ENCODE measurements around the gene DNM2. TPM values are rescaled to one million over a fixed set of nuclear protein-coding genes. Genes with fewer than 3 reads are reported as not detected.

The DNM2 gene
- total and polyA plus RNA-seq, 2 of the 13 experiments (the other 11 are each of a cell fraction or from before 2014, with no cell fraction given) = 41.7 to 59.8 TPM

GRCh38 chr19:10764340-10764894, 46.5 kb downstream of the DNM2 start (continued):
- TF ChIP-seq KIAA2018 (CRISPR knock-in tag; IDR thresholded peaks at IDR 0.05; ENCODE audit: borderline replicate concordance) = no peak
- no peak for TF ChIP-seq AGO1 (IDR thresholded peaks at IDR 0.05; ENCODE audit: low read depth, low read length, poor library complexity, severe bottlenecking)
- TF ChIP-seq PAF1 (CRISPR knock-in tag; IDR thresholded peaks at IDR 0.05) = no peak
- TF ChIP-seq SMYD3 (CRISPR knock-in tag; IDR thresholded peaks at IDR 0.05) = 0 out of 2 replicates have a peak, but pooled peaks have one; percentile 65
- TF ChIP-seq ZKSCAN1 (IDR thresholded peaks at IDR 0.05; ENCODE audit: low read length) = peak; percentile 70
- peak; percentile 97 for TF ChIP-seq ZNF746 (CRISPR knock-in tag; IDR thresholded peaks at IDR 0.05)
- peak; percentile 92 for TF ChIP-seq PPARG (CRISPR knock-in tag; conservative IDR thresholded peaks at IDR 0.05)
- TF ChIP-seq TARDBP (CRISPR knock-in tag; IDR thresholded peaks at IDR 0.05) = peak; percentile 96
- no peak for TF ChIP-seq PCBP2 (optimal IDR thresholded peaks at IDR 0.05; ENCODE audit: low read depth, low read length, poor library complexity, severe bottlenecking)
- peak; percentile 100 for TF ChIP-seq TEAD3 (CRISPR knock-in tag; optimal IDR thresholded peaks at IDR 0.05; ENCODE audit: borderline replicate concordance)
- no peak for TF ChIP-seq NR0B2 (CRISPR knock-in tag; IDR thresholded peaks at IDR 0.05)
- TF ChIP-seq RBM22 (optimal IDR thresholded peaks at IDR 0.05; ENCODE audit: low read length) = peak; percentile 97
- peak; percentile 74; the same call in 1 of the 2 replicates for TF ChIP-seq ZNF740 (CRISPR knock-in tag; IDR thresholded peaks at IDR 0.05)
- TF ChIP-seq ZNF317 (CRISPR knock-in tag; IDR thresholded peaks at IDR 0.05) = peak; percentile 81
- TF ChIP-seq SYNCRIP (IDR thresholded peaks at IDR 0.05; ENCODE audit: insufficient read depth, low read depth, low read length) = no peak
- no peak for TF ChIP-seq ZNF776 (CRISPR knock-in tag; IDR thresholded peaks at IDR 0.05)
- TF ChIP-seq ZSCAN31 (CRISPR knock-in tag; IDR thresholded peaks at IDR 0.05; ENCODE audit: low read depth) = peak; percentile 76; the same call in 1 of the 2 replicates
- TF ChIP-seq KLF6 (CRISPR knock-in tag; IDR thresholded peaks at IDR 0.05) = peak; percentile 83

All from HepG2 (cell line).